Mucosa of rectum (tissue), 2 donors: ENCODE measurements around the gene KCNQ2.

Experiments used
- H3K27ac ChIP-seq, 2 donors: one replicate each; pipeline ENCODE4 v1.7.0; 2013; ENCODE audit warnings: inconsistent platforms in 2 of 2, low read depth in 2 of 2, low read length in 2 of 2
- H3K27me3 ChIP-seq, 2 donors: one replicate each; pipeline ENCODE4 v1.7.0; 2013; ENCODE audit warnings: low read length in 2 of 2; ENCODE audit not compliant: control insufficient read depth in 2 of 2, insufficient read depth in 2 of 2
- H3K36me3 ChIP-seq, 2 donors: one replicate each; pipeline ENCODE4 v1.7.0; 2013; ENCODE audit warnings: low read length in 2 of 2; ENCODE audit not compliant: control insufficient read depth in 2 of 2, insufficient read depth in 2 of 2
- H3K4me1 ChIP-seq, 2 donors: one replicate each; pipeline ENCODE4 v1.7.0; 2013; ENCODE audit warnings: low read length in 2 of 2, mild to moderate bottlenecking in 1 of 2; ENCODE audit not compliant: control insufficient read depth in 2 of 2, insufficient read depth in 2 of 2
- H3K4me3 ChIP-seq, 2 donors: one replicate each; pipeline ENCODE4 v1.7.0; 2013; ENCODE audit warnings: low read length in 2 of 2
- H3K9ac ChIP-seq, 2 donors: one replicate each; pipeline ENCODE4 v1.7.0; 2013; ENCODE audit warnings: low read length in 2 of 2, low read depth in 1 of 2, mild to moderate bottlenecking in 1 of 2
- H3K9me3 ChIP-seq, 2 donors: one replicate each; pipeline ENCODE4 v1.7.0; 2013; ENCODE audit warnings: low read length in 2 of 2; ENCODE audit not compliant: control insufficient read depth in 2 of 2
- donor health status: healthy.
- donor health status: Normal muscosa, but diverticular disease.

The KCNQ2 gene

GRCh38 chr20:63411151-63411897 lies 61.1 kb downstream of the KCNQ2 start:
- H3K9me3 ChIP-seq, result no peaks in the 10 kb centered on the region
- H3K9ac ChIP-seq, result no peak overlapping the region
- no peak overlapping the region for H3K27ac ChIP-seq
- H3K4me1 ChIP-seq, result no peaks in the 10 kb centered on the region
- no peaks in the 10 kb centered on the region for H3K36me3 ChIP-seq
- H3K27me3 ChIP-seq, result no peaks in the 10 kb centered on the region
- H3K4me3 ChIP-seq, result no peak overlapping the region

- H3K4me3 ChIP-seq, result no peak overlapping the region
Measured at GRCh38 chr20:63409834-63410435, 62.5 kb downstream of the KCNQ2 start.

GRCh38 chr20:63409066-63409833 lies 63.2 kb downstream of the KCNQ2 start:
- Histone ChIP-seq H3K4me3 (no peak overlapping the region), H3K9me3 (no peaks in the 10 kb centered on the region), H3K4me1 (no peaks in the 10 kb centered on the region), H3K27me3 (no peaks in the 10 kb centered on the region), H3K9ac (no peak overlapping the region), H3K36me3 (no peaks in the 10 kb centered on the region), H3K27ac (no peak overlapping the region)

More at GRCh38 chr20:63409834-63410435, 62.5 kb downstream of the KCNQ2 start:
- no peak overlapping the region for H3K27ac ChIP-seq
- H3K36me3 ChIP-seq, result no peaks in the 10 kb centered on the region
- no peak overlapping the region for H3K9ac ChIP-seq
- no peaks in the 10 kb centered on the region for H3K9me3 ChIP-seq
- no peaks in the 10 kb centered on the region for H3K4me1 ChIP-seq
- no peaks in the 10 kb centered on the region for H3K27me3 ChIP-seq

- no peaks in the 10 kb centered on the region for H3K4me1 ChIP-seq
- no peaks in the 10 kb centered on the region for H3K27me3 ChIP-seq
- no peaks in the 10 kb centered on the region for H3K36me3 ChIP-seq
- H3K4me3 ChIP-seq, result no peak overlapping the region
- no peaks in the 10 kb centered on the region for H3K9me3 ChIP-seq
- no peak overlapping the region for H3K27ac ChIP-seq
- H3K9ac ChIP-seq, result no peak overlapping the region
Measured at GRCh38 chr20:63408684-63409046, 63.8 kb downstream of the KCNQ2 start.

GRCh38 chr20:63407928-63408683 lies 64.3 kb downstream of the KCNQ2 start:
- Histone ChIP-seq H3K27me3 (no peaks in the 10 kb centered on the region), H3K9me3 (no peaks in the 10 kb centered on the region), H3K4me3 (no peak overlapping the region), H3K36me3 (no peaks in the 10 kb centered on the region), H3K9ac (no peak overlapping the region), H3K4me1 (no peaks in the 10 kb centered on the region), H3K27ac (no peak overlapping the region)

- Histone ChIP-seq H3K4me1 (peaks cover 0 to 2% of the 10 kb centered on the region in 2 donors), H3K36me3 (no peaks in the 10 kb centered on the region), H3K9me3 (no peaks in the 10 kb centered on the region), H3K27ac (no peak overlapping the region), H3K4me3 (no peak overlapping the region), H3K9ac (no peak overlapping the region), H3K27me3 (no peaks in the 10 kb centered on the region)
Measured at GRCh38 chr20:63406617-63407245, 65.7 kb downstream of the KCNQ2 start.

GRCh38 chr20:63406011-63406410 lies 66.4 kb downstream of the KCNQ2 start:
- Histone ChIP-seq H3K27ac (no peak overlapping the region), H3K36me3 (no peaks in the 10 kb centered on the region), H3K27me3 (no peaks in the 10 kb centered on the region), H3K9ac (no peak overlapping the region), H3K4me1 (peaks cover 0 to 2% of the 10 kb centered on the region in 2 donors), H3K9me3 (no peaks in the 10 kb centered on the region), H3K4me3 (no peak overlapping the region)

GRCh38 chr20:63405102-63405730 lies 67.2 kb downstream of the KCNQ2 start:
- H3K9ac ChIP-seq, result no peak overlapping the region
- H3K4me3 ChIP-seq, result no peak overlapping the region
- no peaks in the 10 kb centered on the region for H3K27me3 ChIP-seq
- no peaks in the 10 kb centered on the region for H3K9me3 ChIP-seq
- peaks cover 0 to 2% of the 10 kb centered on the region in 2 donors for H3K4me1 ChIP-seq
- H3K27ac ChIP-seq, result no peak overlapping the region
- H3K36me3 ChIP-seq, result no peaks in the 10 kb centered on the region
